ENCODE measurements around the gene ZNF722.
A peak's percentile ranks its signal among the peaks of the same experiment; 100 is the strongest.
"Not testable (repeated sequence)": the region's sequence is repeated elsewhere in the genome, so short reads cannot be mapped to it uniquely, and the experiment has no call there.

Gene ZNF722

GRCh38 chr7:63998549-63998948 is at the start of gene ZNF722:
Gene ZNF722 (plus strand): TSS chr7:63998849. CDS start chr7:63998962, 113 bp downstream.
- DNase-seq (ENCODE audit: low spot score): no peak

GRCh38 chr7:63953181-63953580 is 45.5 kb upstream of the ZNF722 start:
- no peak for DNase-seq (ENCODE audit: low spot score)

- no peak for DNase-seq (ENCODE audit: low spot score)
These were observed 30.0 kb upstream of the ZNF722 start for GRCh38 chr7:63968629-63969028.

GRCh38 chr7:64015496-64015895 is 16.8 kb downstream of the ZNF722 start:
- not testable (repeated sequence) for DNase-seq (ENCODE audit: low spot score)

- DNase-seq (ENCODE audit: low spot score): no peak
These were observed 36.7 kb downstream of the ZNF722 start for GRCh38 chr7:64035388-64035787.

- no peak for DNase-seq (ENCODE audit: low spot score)
These were observed 38.4 kb downstream of the ZNF722 start for GRCh38 chr7:64037095-64037494.

- DNase-seq (ENCODE audit: low spot score): peak; percentile 92
These were observed 46.8 kb downstream of the ZNF722 start, which contains the start of gene ZNF727 for GRCh38 chr7:64045301-64046040. Gene ZNF727 (plus strand): TSS chr7:64045434. CDS start chr7:64045622, 188 bp downstream.

GRCh38 chr7:64046041-64046389 is 47.4 kb downstream of the ZNF722 start:
- DNase-seq (ENCODE audit: low spot score): peak; percentile 4
